Muscle layer of colon (tissue), 2 donors: Measurements from ENCODE around the gene LPP.

Experiments
- H3K27ac ChIP-seq: one replicate; pipeline ENCODE4 v1.7.0; 2013; ENCODE audit warnings: low read depth, mild to moderate bottlenecking, low read length, moderate library complexity
- H3K27me3 ChIP-seq, 2 donors: one replicate each; pipeline ENCODE4 v1.7.0; 2013; ENCODE audit warnings: low read length in 2 of 2, mild to moderate bottlenecking in 2 of 2; ENCODE audit not compliant: insufficient read depth in 2 of 2, control insufficient read depth in 1 of 2
- H3K36me3 ChIP-seq: one replicate; pipeline ENCODE4 v1.7.0; 2013; ENCODE audit warnings: mild to moderate bottlenecking, low read length; ENCODE audit not compliant: insufficient read depth
- H3K4me1 ChIP-seq: one replicate; pipeline ENCODE4 v1.7.0; 2013; ENCODE audit warnings: mild to moderate bottlenecking, low read length; ENCODE audit not compliant: insufficient read depth
- H3K4me3 ChIP-seq, 2 donors: one replicate each; pipeline ENCODE4 v1.7.0; 2013; ENCODE audit warnings: low read length in 2 of 2, low read depth in 1 of 2, mild to moderate bottlenecking in 1 of 2, moderate library complexity in 1 of 2
- H3K9ac ChIP-seq: one replicate; pipeline ENCODE4 v1.7.0; 2013; ENCODE audit warnings: low read length
- H3K9me3 ChIP-seq: one replicate; pipeline ENCODE4 v1.7.0; 2013; ENCODE audit warnings: mild to moderate bottlenecking, low read length
- donor health status: abdominal sarcoma.
- donor health status: Adenocarcinoma of cecum.

LPP gene

GRCh38 chr3:188505911-188506310 lies 352.0 kb downstream of the LPP start:
- Histone ChIP-seq H3K36me3 (no peaks in the 10 kb centered on the region), H3K4me1 (peaks cover 27% of the 10 kb centered on the region), H3K4me3 (no peak overlapping the region), H3K27ac (no peak overlapping the region), H3K9me3 (no peaks in the 10 kb centered on the region), H3K9ac (no peak overlapping the region), H3K27me3 (no peaks in the 10 kb centered on the region)

- H3K4me1 ChIP-seq, result peaks cover 27% of the 10 kb centered on the region
- H3K9ac ChIP-seq, result no peak overlapping the region
- H3K36me3 ChIP-seq, result no peaks in the 10 kb centered on the region
- no peak overlapping the region for H3K4me3 ChIP-seq
- H3K9me3 ChIP-seq, result no peaks in the 10 kb centered on the region
- no peaks in the 10 kb centered on the region for H3K27me3 ChIP-seq
- H3K27ac ChIP-seq, result no peak overlapping the region
Observed at GRCh38 chr3:188506446-188506845, 352.5 kb downstream of the LPP start.

GRCh38 chr3:188507244-188507720 lies 353.3 kb downstream of the LPP start:
- Histone ChIP-seq H3K9ac (no peak overlapping the region), H3K27me3 (no peaks in the 10 kb centered on the region), H3K27ac (no peak overlapping the region), H3K9me3 (no peaks in the 10 kb centered on the region), H3K4me3 (no peak overlapping the region), H3K4me1 (peaks cover 27% of the 10 kb centered on the region), H3K36me3 (no peaks in the 10 kb centered on the region)

GRCh38 chr3:188508454-188508853 lies 354.5 kb downstream of the LPP start:
- H3K27ac ChIP-seq, result no peak overlapping the region
- H3K4me3 ChIP-seq, result no peak overlapping the region
- peaks cover 27% of the 10 kb centered on the region for H3K4me1 ChIP-seq

DNA sequence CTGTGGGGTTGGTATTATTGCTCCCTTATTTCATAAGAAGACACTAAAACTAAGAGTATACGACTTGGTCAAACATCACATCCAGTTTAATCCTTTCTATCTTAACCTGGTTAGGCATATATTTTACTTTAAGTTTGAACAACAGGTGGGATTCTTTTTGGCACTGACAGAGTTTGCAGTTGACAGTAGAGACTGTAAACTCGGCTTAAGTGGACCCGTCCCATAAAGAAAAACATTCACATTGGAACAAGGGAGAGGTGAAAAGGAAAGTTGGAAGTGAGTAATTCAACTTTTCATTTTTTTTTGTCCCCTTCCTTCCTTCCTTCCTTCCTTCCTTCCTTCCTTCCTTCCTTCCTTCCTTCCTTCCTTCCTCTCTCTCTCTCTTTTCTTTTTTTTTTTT lies 355.4 kb downstream of the LPP start:
- no peak overlapping the region for H3K9ac ChIP-seq
- no peaks in the 10 kb centered on the region for H3K27me3 ChIP-seq
- H3K4me1 ChIP-seq, result peaks cover 27% of the 10 kb centered on the region
- no peak overlapping the region for H3K4me3 ChIP-seq
- H3K36me3 ChIP-seq, result no peaks in the 10 kb centered on the region
- H3K9me3 ChIP-seq, result no peaks in the 10 kb centered on the region
- no peak overlapping the region for H3K27ac ChIP-seq

More at GRCh38 chr3:188508454-188508853, 354.5 kb downstream of the LPP start:
- Histone ChIP-seq H3K9me3 (no peaks in the 10 kb centered on the region), H3K27me3 (no peaks in the 10 kb centered on the region), H3K36me3 (no peaks in the 10 kb centered on the region), H3K9ac (no peak overlapping the region)

GRCh38 chr3:188510366-188510765 lies 356.4 kb downstream of the LPP start:
- no peak overlapping the region for H3K27ac ChIP-seq
- H3K9ac ChIP-seq, result no peak overlapping the region
- peaks cover 27% of the 10 kb centered on the region for H3K4me1 ChIP-seq
- no peak overlapping the region for H3K4me3 ChIP-seq
- no peaks in the 10 kb centered on the region for H3K9me3 ChIP-seq
- H3K36me3 ChIP-seq, result no peaks in the 10 kb centered on the region
- no peaks in the 10 kb centered on the region for H3K27me3 ChIP-seq

- peaks cover 9% of the 10 kb centered on the region for H3K4me1 ChIP-seq
- no peak overlapping the region for H3K27ac ChIP-seq
- no peaks in the 10 kb centered on the region for H3K27me3 ChIP-seq
- H3K4me3 ChIP-seq, result no peak overlapping the region
- H3K36me3 ChIP-seq, result no peaks in the 10 kb centered on the region
- no peak overlapping the region for H3K9ac ChIP-seq
- no peaks in the 10 kb centered on the region for H3K9me3 ChIP-seq
Observed at GRCh38 chr3:188513662-188514328, 359.8 kb downstream of the LPP start.

- H3K9me3 ChIP-seq, result no peaks in the 10 kb centered on the region
- H3K27me3 ChIP-seq, result no peaks in the 10 kb centered on the region
- peaks cover 11% of the 10 kb centered on the region for H3K4me1 ChIP-seq
- no peaks in the 10 kb centered on the region for H3K36me3 ChIP-seq
- no peak overlapping the region for H3K27ac ChIP-seq
- no peak overlapping the region for H3K4me3 ChIP-seq
- H3K9ac ChIP-seq, result no peak overlapping the region
Observed at GRCh38 chr3:188516515-188516914, 362.6 kb downstream of the LPP start.

DNA sequence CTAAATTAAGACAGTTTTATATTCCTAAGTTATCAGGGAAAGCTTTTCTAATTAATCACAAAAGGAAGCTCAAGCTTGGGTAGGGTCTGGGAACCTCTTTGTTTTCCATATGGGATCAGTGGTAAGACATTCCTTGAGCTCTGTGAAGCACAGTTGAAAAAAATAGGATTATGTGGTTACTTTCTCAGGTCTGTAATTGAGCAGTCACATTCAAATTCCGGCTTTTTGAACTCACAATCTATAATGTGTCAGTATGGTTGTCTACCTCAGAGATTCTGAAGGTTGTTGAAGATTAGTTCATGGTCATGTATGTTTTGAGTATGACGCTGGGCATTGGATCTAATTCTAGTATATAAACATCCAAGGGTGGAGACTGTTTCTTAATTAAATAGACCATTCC lies 364.5 kb downstream of the LPP start:
- Histone ChIP-seq H3K9me3 (no peaks in the 10 kb centered on the region), H3K27ac (no peak overlapping the region), H3K36me3 (no peaks in the 10 kb centered on the region), H3K4me3 (no peak overlapping the region), H3K9ac (no peak overlapping the region), H3K4me1 (peaks cover 16% of the 10 kb centered on the region), H3K27me3 (no peaks in the 10 kb centered on the region)

GRCh38 chr3:188518835-188519452 lies 365.0 kb downstream of the LPP start:
- H3K27ac ChIP-seq, result no peak overlapping the region
- H3K27me3 ChIP-seq, result no peaks in the 10 kb centered on the region
- no peak overlapping the region for H3K4me3 ChIP-seq
- H3K9me3 ChIP-seq, result no peaks in the 10 kb centered on the region
- H3K9ac ChIP-seq, result no peak overlapping the region
- H3K36me3 ChIP-seq, result no peaks in the 10 kb centered on the region
- peaks cover 16% of the 10 kb centered on the region for H3K4me1 ChIP-seq

GRCh38 chr3:188520466-188520865 lies 366.5 kb downstream of the LPP start:
- Histone ChIP-seq H3K4me3 (no peak overlapping the region), H3K36me3 (peaks cover 4% of the 10 kb centered on the region), H3K4me1 (peaks cover 20% of the 10 kb centered on the region), H3K9me3 (no peaks in the 10 kb centered on the region), H3K9ac (no peak overlapping the region), H3K27ac (no peak overlapping the region), H3K27me3 (no peaks in the 10 kb centered on the region)

GRCh38 chr3:188522115-188522514 lies 368.2 kb downstream of the LPP start:
- Histone ChIP-seq H3K4me1 (peaks cover 27% of the 10 kb centered on the region), H3K9ac (no peak overlapping the region), H3K27me3 (no peaks in the 10 kb centered on the region), H3K9me3 (no peaks in the 10 kb centered on the region), H3K4me3 (no peak overlapping the region), H3K27ac (no peak overlapping the region), H3K36me3 (peaks cover 4% of the 10 kb centered on the region)
